Measurements from ENCODE around the gene NPAS3. TPM values are rescaled to one million over a fixed set of nuclear protein-coding genes. Genes with fewer than 3 reads are reported as not detected.
A peak's percentile ranks its signal among the peaks of the same experiment; 100 is the strongest.

The NPAS3 gene
- total RNA-seq, 3 donors from 2014 or later = 0.96 to 4.0 (median 2.0) TPM

DNA sequence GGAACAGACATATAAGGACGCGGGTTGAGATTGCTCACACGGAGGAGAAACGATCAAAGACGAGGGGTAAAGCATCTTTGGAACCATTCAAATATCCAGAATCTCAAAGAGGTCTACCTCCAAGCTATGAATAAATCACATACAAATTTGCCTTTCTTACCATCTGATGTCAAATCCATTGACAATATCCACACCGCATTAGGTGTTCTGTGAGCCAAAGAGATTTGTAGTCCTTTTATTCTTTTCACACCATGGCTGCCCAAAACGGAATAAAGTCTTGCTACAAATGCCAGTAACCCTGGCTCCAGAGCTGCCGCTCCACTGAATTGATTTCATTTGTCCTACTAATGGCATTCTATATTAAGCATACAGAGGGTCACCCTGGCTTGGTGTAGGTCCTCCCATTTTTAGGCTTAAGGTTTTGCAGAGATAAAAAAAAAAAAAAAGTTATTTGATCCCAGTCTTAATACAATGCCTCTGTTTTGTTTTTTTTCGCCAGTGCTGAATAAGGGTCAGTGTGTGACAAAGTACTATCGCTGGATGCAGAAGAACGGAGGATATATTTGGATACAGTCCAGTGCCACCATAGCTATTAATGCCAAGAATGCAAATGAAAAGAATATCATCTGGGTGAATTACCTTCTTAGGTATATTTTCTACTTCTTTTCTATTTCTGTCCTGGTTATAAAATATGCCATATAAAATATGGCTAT lies 854.9 kb downstream of the NPAS3 start:
- Histone ChIP-seq H3K4me1 (peaks cover 0 to 5% of the 10 kb centered on the region in 2 donors), H3K27ac (no peak overlapping the region), H3K4me3 (no peak overlapping the region), H3K9me3 (no peaks in the 10 kb centered on the region), H3K36me3 (no peaks in the 10 kb centered on the region), H3K27me3 (no peaks in the 10 kb centered on the region)
- TF ChIP-seq POLR2AphosphoS5 (IDR thresholded peaks at IDR 0.05) (no peak), POLR2A (IDR thresholded peaks at IDR 0.05) (no peak)
- TF ChIP-seq, protein P1, sequence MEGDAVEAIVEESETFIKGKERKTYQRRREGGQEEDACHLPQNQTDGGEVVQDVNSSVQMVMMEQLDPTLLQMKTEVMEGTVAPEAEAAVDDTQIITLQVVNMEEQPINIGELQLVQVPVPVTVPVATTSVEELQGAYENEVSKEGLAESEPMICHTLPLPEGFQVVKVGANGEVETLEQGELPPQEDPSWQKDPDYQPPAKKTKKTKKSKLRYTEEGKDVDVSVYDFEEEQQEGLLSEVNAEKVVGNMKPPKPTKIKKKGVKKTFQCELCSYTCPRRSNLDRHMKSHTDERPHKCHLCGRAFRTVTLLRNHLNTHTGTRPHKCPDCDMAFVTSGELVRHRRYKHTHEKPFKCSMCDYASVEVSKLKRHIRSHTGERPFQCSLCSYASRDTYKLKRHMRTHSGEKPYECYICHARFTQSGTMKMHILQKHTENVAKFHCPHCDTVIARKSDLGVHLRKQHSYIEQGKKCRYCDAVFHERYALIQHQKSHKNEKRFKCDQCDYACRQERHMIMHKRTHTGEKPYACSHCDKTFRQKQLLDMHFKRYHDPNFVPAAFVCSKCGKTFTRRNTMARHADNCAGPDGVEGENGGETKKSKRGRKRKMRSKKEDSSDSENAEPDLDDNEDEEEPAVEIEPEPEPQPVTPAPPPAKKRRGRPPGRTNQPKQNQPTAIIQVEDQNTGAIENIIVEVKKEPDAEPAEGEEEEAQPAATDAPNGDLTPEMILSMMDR (IDR thresholded peaks at IDR 0.05) = no peak
- DNase-seq (ENCODE audit: low spot score in 2 of 2) = no peak
- intact Hi-C loops (cut with DNase I; ENCODE audit: low total_unique reads) = no loop called here

DNA sequence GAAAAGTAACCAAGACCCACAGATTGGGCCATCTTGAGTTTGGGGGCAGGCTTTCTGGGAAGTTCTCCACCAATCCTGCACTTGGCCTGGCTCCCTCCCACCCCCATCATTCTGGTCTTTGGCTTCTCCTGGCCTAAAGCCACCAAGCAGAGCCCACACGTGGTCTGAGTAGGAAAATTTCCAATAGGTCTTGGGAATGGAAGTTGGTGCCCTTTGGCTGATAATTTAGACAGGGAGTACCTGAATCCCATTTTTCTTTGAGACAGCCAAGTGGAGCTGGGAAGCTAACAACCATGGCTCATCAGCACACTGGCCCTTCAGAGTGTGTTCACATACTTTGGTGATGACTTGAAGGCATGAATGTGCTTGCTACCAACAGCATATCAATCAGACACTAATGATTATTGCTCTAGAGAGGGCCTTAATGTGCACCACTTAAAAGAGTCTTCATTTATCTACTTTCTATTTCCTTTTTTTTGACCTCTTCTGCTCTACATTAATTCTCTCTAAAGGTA lies 856.2 kb downstream of the NPAS3 start:
- TF ChIP-seq POLR2AphosphoS5 (IDR thresholded peaks at IDR 0.05) (no peak), POLR2A (IDR thresholded peaks at IDR 0.05) (no peak)
- TF ChIP-seq, protein P1 (IDR thresholded peaks at IDR 0.05) = no peak
- Histone ChIP-seq H3K27ac (no peak overlapping the region), H3K27me3 (no peaks in the 10 kb centered on the region), H3K9me3 (no peaks in the 10 kb centered on the region), H3K4me3 (no peak overlapping the region), H3K36me3 (no peaks in the 10 kb centered on the region), H3K4me1 (peaks cover 0 to 5% of the 10 kb centered on the region in 2 donors)
- no peak for DNase-seq (ENCODE audit: low spot score in 2 of 2)
- intact Hi-C loops (cut with DNase I; ENCODE audit: low total_unique reads) = loop anchor here (5.0 kb wide), 1 partner anchor 738 kb away; no protein-coding TSS in a partner anchor

DNA sequence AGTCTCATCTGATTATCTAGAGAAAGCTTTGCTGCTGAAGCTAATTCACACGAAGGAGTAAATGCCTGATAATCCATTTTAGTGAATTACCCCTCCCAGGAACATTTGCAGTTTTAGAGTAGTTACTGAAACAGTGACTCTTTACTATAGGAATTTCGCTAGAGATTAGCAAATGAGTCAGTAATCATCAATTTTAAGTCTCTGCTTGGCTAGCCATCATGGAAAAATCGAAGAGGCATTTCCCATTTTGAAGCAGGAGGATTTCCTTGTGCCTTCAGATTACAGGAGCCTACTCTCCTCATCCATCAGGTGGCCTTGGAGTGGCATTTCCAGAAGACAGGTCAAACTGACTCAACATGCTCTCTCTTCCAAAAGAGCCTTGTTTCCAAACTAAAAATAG lies 857.7 kb downstream of the NPAS3 start:
- no peaks in the 10 kb centered on the region for H3K9me3 ChIP-seq
- H3K36me3 ChIP-seq = no peaks in the 10 kb centered on the region
- H3K4me1 ChIP-seq = peaks cover 0 to 5% of the 10 kb centered on the region in 2 donors
- intact Hi-C loops (cut with DNase I; ENCODE audit: low total_unique reads) = loop anchor here (5.0 kb wide), 1 partner anchor 739 kb away; no protein-coding TSS in a partner anchor
- no peak for DNase-seq (ENCODE audit: low spot score in 2 of 2)
- H3K27ac ChIP-seq = no peak overlapping the region
- no peak overlapping the region for H3K4me3 ChIP-seq
- TF ChIP-seq POLR2AphosphoS5 (IDR thresholded peaks at IDR 0.05) (no peak), POLR2A (IDR thresholded peaks at IDR 0.05) (no peak)
- TF ChIP-seq, protein P1 (IDR thresholded peaks at IDR 0.05) = no peak
- H3K27me3 ChIP-seq = no peaks in the 10 kb centered on the region

DNA sequence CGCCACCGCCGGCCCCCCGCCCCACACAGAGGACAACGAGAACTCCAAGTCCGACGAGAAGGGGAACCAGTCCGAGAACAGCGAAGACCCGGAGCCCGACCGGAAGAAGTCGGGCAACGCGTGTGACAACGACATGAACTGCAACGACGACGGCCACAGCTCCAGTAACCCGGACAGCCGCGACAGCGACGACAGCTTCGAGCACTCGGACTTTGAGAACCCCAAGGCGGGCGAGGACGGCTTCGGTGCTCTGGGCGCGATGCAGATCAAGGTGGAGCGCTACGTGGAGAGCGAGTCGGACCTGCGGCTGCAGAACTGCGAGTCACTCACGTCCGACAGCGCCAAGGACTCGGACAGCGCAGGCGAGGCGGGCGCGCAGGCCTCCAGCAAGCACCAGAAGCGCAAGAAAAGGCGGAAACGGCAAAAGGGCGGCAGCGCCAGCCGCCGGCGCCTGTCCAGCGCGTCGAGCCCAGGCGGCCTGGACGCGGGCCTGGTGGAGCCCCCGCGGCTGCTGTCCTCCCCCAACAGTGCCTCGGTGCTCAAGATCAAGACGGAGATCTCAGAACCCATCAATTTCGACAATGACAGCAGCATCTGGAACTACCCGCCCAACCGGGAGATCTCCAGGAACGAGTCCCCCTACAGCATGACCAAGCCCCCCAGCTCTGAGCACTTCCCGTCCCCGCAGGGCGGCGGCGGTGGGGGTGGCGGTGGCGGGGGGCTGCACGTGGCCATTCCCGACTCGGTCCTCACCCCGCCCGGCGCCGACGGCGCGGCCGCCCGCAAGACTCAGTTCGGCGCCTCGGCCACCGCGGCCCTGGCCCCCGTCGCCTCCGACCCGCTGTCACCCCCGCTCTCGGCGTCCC lies 861.3 kb downstream of the NPAS3 start:
- H3K4me3 ChIP-seq = peak overlapping the region; percentile 4 to 38 (median 28)
- intact Hi-C loops (cut with DNase I; ENCODE audit: low total_unique reads) = loop anchor here (5.0 kb wide), 1 partner anchor 743 kb away; no protein-coding TSS in a partner anchor
- no peaks in the 10 kb centered on the region for H3K9me3 ChIP-seq
- H3K27ac ChIP-seq = no peak overlapping the region
- H3K27me3 ChIP-seq = no peaks in the 10 kb centered on the region
- H3K36me3 ChIP-seq = no peaks in the 10 kb centered on the region
- DNase-seq (ENCODE audit: low spot score in 2 of 2) = no peak
- TF ChIP-seq, protein P1 (IDR thresholded peaks at IDR 0.05) = no peak
- TF ChIP-seq POLR2AphosphoS5 (IDR thresholded peaks at IDR 0.05) = no peak
- no peak for TF ChIP-seq POLR2A (IDR thresholded peaks at IDR 0.05)
- no peaks in the 10 kb centered on the region for H3K4me1 ChIP-seq

All from breast epithelium (tissue), 4 donors.